Measurements from ENCODE around the gene CYP2S1.

The CYP2S1 gene

GRCh38 chr19:41189425-41190065 is 3.5 kb upstream of the CYP2S1 start:
- Histone ChIP-seq H3K4ac (ENCODE audit: low read length) (no peak overlapping the region), H3K23ac (ENCODE audit: low read depth, low read length, poor library complexity) (no peak overlapping the region), H3K36me3 (replicated peaks in 1 of 2; ENCODE audit: control insufficient read depth in 2 of 2, insufficient read depth in 2 of 2, low read length in 2 of 2) (no peaks in the 10 kb centered on the region), H2AFZ (ENCODE audit: low read length) (no peak overlapping the region), H2BK120ac (ENCODE audit: low read depth, low read length) (no peak overlapping the region), H2BK5ac (ENCODE audit: low read length) (no peak overlapping the region), H3K27me3 (ENCODE audit: control insufficient read depth in 3 of 3, insufficient read depth in 3 of 3, low read depth in 1 of 3, low read length in 3 of 3) (peaks cover 0 to 56% (median 5%) of the 10 kb centered on the region in 3 experiments), H4K8ac (ENCODE audit: low read depth, low read length) (no peak overlapping the region), H3K4me1 (ENCODE audit: control insufficient read depth in 2 of 2, insufficient read depth in 1 of 2, low read depth in 1 of 2, low read length in 2 of 2) (peaks cover 3 to 11% of the 10 kb centered on the region in 2 donors), H3K9me3 (replicated peaks in 1 of 2; ENCODE audit: control insufficient read depth in 2 of 2, insufficient read depth in 1 of 2, low read depth in 1 of 2, low read length in 2 of 2) (no peaks in the 10 kb centered on the region), H4K91ac (ENCODE audit: low read depth, low read length, poor library complexity) (no peak overlapping the region), H3K14ac (ENCODE audit: low read length) (no peak overlapping the region), H3K4me3 (ENCODE audit: low read length in 2 of 2) (no peak overlapping the region), H2BK15ac (ENCODE audit: low read length) (no peak overlapping the region), H2AK5ac (ENCODE audit: low read depth, low read length) (no peak overlapping the region), H3K18ac (ENCODE audit: low read length) (no peak overlapping the region), H3K79me1 (ENCODE audit: low read depth, low read length) (no peaks in the 10 kb centered on the region), H3K4me2 (ENCODE audit: insufficient read depth, low read length, poor library complexity, severe bottlenecking) (no peak overlapping the region), H3K9ac (ENCODE audit: low read depth, low read length, poor library complexity) (no peak overlapping the region), H2BK12ac (ENCODE audit: low read length) (no peak overlapping the region), H3K27ac (replicated peaks; ENCODE audit: low read length) (no peak overlapping the region)
- DNase-seq (ENCODE audit: low spot score) = no peak
- no CpG with 5 or more reads among the region's 8 CpGs for WGBS, 2 donors (ENCODE audit: extremely low coverage in 2 of 2, insufficient read length in 2 of 2, insufficient replicate concordance in 1 of 2)

GRCh38 chr19:41193430-41194156 is 574 bp downstream of the CYP2S1 start:
- H2AFZ ChIP-seq (ENCODE audit: low read length) = peak overlapping the region; percentile 84
- no peak overlapping the region for H3K23ac ChIP-seq (ENCODE audit: low read depth, low read length, poor library complexity)
- no peak overlapping the region for H3K27ac ChIP-seq (replicated peaks; ENCODE audit: low read length)
- H2BK12ac ChIP-seq (ENCODE audit: low read length) = no peak overlapping the region
- peak overlapping the region; percentile 82 for H3K9ac ChIP-seq (ENCODE audit: low read depth, low read length, poor library complexity)
- H3K4me1 ChIP-seq (ENCODE audit: control insufficient read depth in 2 of 2, insufficient read depth in 1 of 2, low read depth in 1 of 2, low read length in 2 of 2) = peaks cover 3 to 11% of the 10 kb centered on the region in 2 donors
- no peak overlapping the region for H2AK5ac ChIP-seq (ENCODE audit: low read depth, low read length)
- H2BK15ac ChIP-seq (ENCODE audit: low read length) = peak overlapping the region; percentile 86
- no peaks in the 10 kb centered on the region for H3K9me3 ChIP-seq (replicated peaks in 1 of 2; ENCODE audit: control insufficient read depth in 2 of 2, insufficient read depth in 1 of 2, low read depth in 1 of 2, low read length in 2 of 2)
- peaks cover 2% of the 10 kb centered on the region for H3K79me1 ChIP-seq (ENCODE audit: low read depth, low read length)
- peak overlapping the region; percentile 95 for H3K4me2 ChIP-seq (ENCODE audit: insufficient read depth, low read length, poor library complexity, severe bottlenecking)
- H3K36me3 ChIP-seq (replicated peaks in 1 of 2; ENCODE audit: control insufficient read depth in 2 of 2, insufficient read depth in 2 of 2, low read length in 2 of 2) = peaks cover 0 to 4% of the 10 kb centered on the region in 2 donors
- H3K27me3 ChIP-seq (ENCODE audit: control insufficient read depth in 3 of 3, insufficient read depth in 3 of 3, low read depth in 1 of 3, low read length in 3 of 3) = peaks cover 0 to 73% (median 5%) of the 10 kb centered on the region in 3 experiments
- H4K8ac ChIP-seq (ENCODE audit: low read depth, low read length) = no peak overlapping the region
- peak overlapping the region; percentile 31 for H3K18ac ChIP-seq (ENCODE audit: low read length)
- no peak overlapping the region for H2BK120ac ChIP-seq (ENCODE audit: low read depth, low read length)
- H2BK5ac ChIP-seq (ENCODE audit: low read length) = no peak overlapping the region
- no peak overlapping the region for H4K91ac ChIP-seq (ENCODE audit: low read depth, low read length, poor library complexity)
- H3K14ac ChIP-seq (ENCODE audit: low read length) = no peak overlapping the region
- peak overlapping the region in 1 of 2 donors; percentile 86 for H3K4me3 ChIP-seq (ENCODE audit: low read length in 2 of 2)
- WGBS, 2 donors (ENCODE audit: extremely low coverage in 2 of 2, insufficient read length in 2 of 2, insufficient replicate concordance in 1 of 2) = no CpG with 5 or more reads among the region's 13 CpGs
- no peak for DNase-seq (ENCODE audit: low spot score)
- H3K4ac ChIP-seq (ENCODE audit: low read length) = no peak overlapping the region

GRCh38 chr19:41194157-41194552 is 1.1 kb downstream of the CYP2S1 start:
- Histone ChIP-seq H3K4me2 (ENCODE audit: insufficient read depth, low read length, poor library complexity, severe bottlenecking) (peak overlapping the region; percentile 95), H2BK5ac (ENCODE audit: low read length) (no peak overlapping the region), H3K27ac (replicated peaks; ENCODE audit: low read length) (no peak overlapping the region), H3K18ac (ENCODE audit: low read length) (no peak overlapping the region), H3K4me3 (ENCODE audit: low read length in 2 of 2) (no peak overlapping the region), H3K79me1 (ENCODE audit: low read depth, low read length) (peaks cover 2% of the 10 kb centered on the region), H3K9me3 (replicated peaks in 1 of 2; ENCODE audit: control insufficient read depth in 2 of 2, insufficient read depth in 1 of 2, low read depth in 1 of 2, low read length in 2 of 2) (no peaks in the 10 kb centered on the region), H3K4me1 (ENCODE audit: control insufficient read depth in 2 of 2, insufficient read depth in 1 of 2, low read depth in 1 of 2, low read length in 2 of 2) (peaks cover 3 to 10% of the 10 kb centered on the region in 2 donors), H2BK15ac (ENCODE audit: low read length) (no peak overlapping the region), H2BK120ac (ENCODE audit: low read depth, low read length) (no peak overlapping the region), H2AK5ac (ENCODE audit: low read depth, low read length) (peak overlapping the region; percentile 11), H3K14ac (ENCODE audit: low read length) (peak overlapping the region; percentile 63), H3K36me3 (replicated peaks in 1 of 2; ENCODE audit: control insufficient read depth in 2 of 2, insufficient read depth in 2 of 2, low read length in 2 of 2) (peaks cover 0 to 4% of the 10 kb centered on the region in 2 donors), H3K27me3 (ENCODE audit: control insufficient read depth in 3 of 3, insufficient read depth in 3 of 3, low read depth in 1 of 3, low read length in 3 of 3) (peaks cover 0 to 75% (median 5%) of the 10 kb centered on the region in 3 experiments), H4K8ac (ENCODE audit: low read depth, low read length) (no peak overlapping the region), H2AFZ (ENCODE audit: low read length) (peak overlapping the region; percentile 84), H4K91ac (ENCODE audit: low read depth, low read length, poor library complexity) (no peak overlapping the region), H3K23ac (ENCODE audit: low read depth, low read length, poor library complexity) (peak overlapping the region; percentile 34), H2BK12ac (ENCODE audit: low read length) (no peak overlapping the region), H3K4ac (ENCODE audit: low read length) (no peak overlapping the region), H3K9ac (ENCODE audit: low read depth, low read length, poor library complexity) (no peak overlapping the region)
- DNase-seq (ENCODE audit: low spot score) = no peak
- WGBS, 2 donors (ENCODE audit: extremely low coverage in 2 of 2, insufficient read length in 2 of 2, insufficient replicate concordance in 1 of 2) = no CpG with 5 or more reads among the region's 6 CpGs
